ENCODE results near the gene TBC1D1.
A peak's percentile ranks its signal among the peaks of the same experiment; 100 is the strongest.

The TBC1D1 gene

GRCh38 chr4:38067499-38067898 is 176.6 kb downstream of the TBC1D1 start:
- WGBS, 2 experiments (ENCODE audit: insufficient coverage in 2 of 2), result 89 to 91% methylated on average over 6 to 7 of the region's 7 CpGs
- Histone ChIP-seq H3K4me1 (ENCODE audit: control insufficient read depth, insufficient read depth, low read length, poor library complexity, severe bottlenecking) (peaks cover 11% of the 10 kb centered on the region), H3K4me3 (ENCODE audit: extremely low read depth, insufficient read depth, low read length, poor library complexity, severe bottlenecking) (no peak overlapping the region), H3K27ac (ENCODE audit: low read depth, low read length, severe bottlenecking) (no peak overlapping the region), H3K9me3 (ENCODE audit: control insufficient read depth, low read length) (no peaks in the 10 kb centered on the region), H3K36me3 (ENCODE audit: control insufficient read depth, insufficient read depth, low read length) (peaks cover 20% of the 10 kb centered on the region)

GRCh38 chr4:38068107-38068506 is 177.2 kb downstream of the TBC1D1 start:
- no peak overlapping the region for H3K27ac ChIP-seq (ENCODE audit: low read depth, low read length, severe bottlenecking)
- H3K36me3 ChIP-seq (ENCODE audit: control insufficient read depth, insufficient read depth, low read length), result peaks cover 23% of the 10 kb centered on the region
- peaks cover 11% of the 10 kb centered on the region for H3K4me1 ChIP-seq (ENCODE audit: control insufficient read depth, insufficient read depth, low read length, poor library complexity, severe bottlenecking)
- H3K9me3 ChIP-seq (ENCODE audit: control insufficient read depth, low read length), result no peaks in the 10 kb centered on the region
- no peak overlapping the region for H3K4me3 ChIP-seq (ENCODE audit: extremely low read depth, insufficient read depth, low read length, poor library complexity, severe bottlenecking)
- 93 to 96% methylated on average over 5 to 7 of the region's 7 CpGs for WGBS, 2 experiments (ENCODE audit: insufficient coverage in 2 of 2)

- H3K4me1 ChIP-seq (ENCODE audit: control insufficient read depth, insufficient read depth, low read length, poor library complexity, severe bottlenecking), result peaks cover 11% of the 10 kb centered on the region
- peaks cover 30% of the 10 kb centered on the region for H3K36me3 ChIP-seq (ENCODE audit: control insufficient read depth, insufficient read depth, low read length)
- peak overlapping the region; percentile 55 for H3K27ac ChIP-seq (ENCODE audit: low read depth, low read length, severe bottlenecking)
- WGBS, 2 experiments (ENCODE audit: insufficient coverage in 2 of 2), result 57 to 61% methylated on average over 4 to 5 of the region's 6 CpGs
- H3K4me3 ChIP-seq (ENCODE audit: extremely low read depth, insufficient read depth, low read length, poor library complexity, severe bottlenecking), result no peak overlapping the region
- H3K9me3 ChIP-seq (ENCODE audit: control insufficient read depth, low read length), result no peaks in the 10 kb centered on the region
Measured at GRCh38 chr4:38069271-38069760, 178.4 kb downstream of the TBC1D1 start.

GRCh38 chr4:38071801-38072431 is 181.0 kb downstream of the TBC1D1 start:
- H3K4me3 ChIP-seq (ENCODE audit: extremely low read depth, insufficient read depth, low read length, poor library complexity, severe bottlenecking), result no peak overlapping the region
- no peak overlapping the region for H3K27ac ChIP-seq (ENCODE audit: low read depth, low read length, severe bottlenecking)

GRCh38 chr4:38072578-38072977 is 181.7 kb downstream of the TBC1D1 start:
- Histone ChIP-seq H3K27ac (ENCODE audit: low read depth, low read length, severe bottlenecking) (no peak overlapping the region), H3K4me1 (ENCODE audit: control insufficient read depth, insufficient read depth, low read length, poor library complexity, severe bottlenecking) (peaks cover 11% of the 10 kb centered on the region), H3K36me3 (ENCODE audit: control insufficient read depth, insufficient read depth, low read length) (peaks cover 29% of the 10 kb centered on the region), H3K9me3 (ENCODE audit: control insufficient read depth, low read length) (no peaks in the 10 kb centered on the region), H3K4me3 (ENCODE audit: extremely low read depth, insufficient read depth, low read length, poor library complexity, severe bottlenecking) (no peak overlapping the region)
- WGBS, 2 experiments (ENCODE audit: insufficient coverage in 2 of 2), result no CpG with 5 or more reads among the region's 3 CpGs

More at GRCh38 chr4:38071801-38072431, 181.0 kb downstream of the TBC1D1 start:
- peaks cover 32% of the 10 kb centered on the region for H3K36me3 ChIP-seq (ENCODE audit: control insufficient read depth, insufficient read depth, low read length)
- H3K4me1 ChIP-seq (ENCODE audit: control insufficient read depth, insufficient read depth, low read length, poor library complexity, severe bottlenecking), result peaks cover 11% of the 10 kb centered on the region
- WGBS, 2 experiments (ENCODE audit: insufficient coverage in 2 of 2), result 86 to 94% methylated on average over 1 to 2 of the region's 7 CpGs
- no peaks in the 10 kb centered on the region for H3K9me3 ChIP-seq (ENCODE audit: control insufficient read depth, low read length)

GRCh38 chr4:38073596-38074234 is 182.8 kb downstream of the TBC1D1 start:
- Histone ChIP-seq H3K9me3 (ENCODE audit: control insufficient read depth, low read length) (no peaks in the 10 kb centered on the region), H3K4me1 (ENCODE audit: control insufficient read depth, insufficient read depth, low read length, poor library complexity, severe bottlenecking) (peaks cover 9% of the 10 kb centered on the region), H3K27ac (ENCODE audit: low read depth, low read length, severe bottlenecking) (no peak overlapping the region), H3K36me3 (ENCODE audit: control insufficient read depth, insufficient read depth, low read length) (peaks cover 38% of the 10 kb centered on the region), H3K4me3 (ENCODE audit: extremely low read depth, insufficient read depth, low read length, poor library complexity, severe bottlenecking) (no peak overlapping the region)
- 96% methylated on average over 3 of the region's 4 CpGs; no CpG with 5 or more reads in 1 of the 2 experiments for WGBS, 2 experiments (ENCODE audit: insufficient coverage in 2 of 2)

GRCh38 chr4:38075370-38076152 is 184.7 kb downstream of the TBC1D1 start:
- WGBS, 2 experiments (ENCODE audit: insufficient coverage in 2 of 2), result 86 to 91% methylated on average over 3 of the region's 6 CpGs
- Histone ChIP-seq H3K27ac (ENCODE audit: low read depth, low read length, severe bottlenecking) (no peak overlapping the region), H3K36me3 (ENCODE audit: control insufficient read depth, insufficient read depth, low read length) (peaks cover 37% of the 10 kb centered on the region)

GRCh38 chr4:38076153-38076669 is 185.3 kb downstream of the TBC1D1 start:
- Histone ChIP-seq H3K4me1 (ENCODE audit: control insufficient read depth, insufficient read depth, low read length, poor library complexity, severe bottlenecking) (peaks cover 7% of the 10 kb centered on the region), H3K4me3 (ENCODE audit: extremely low read depth, insufficient read depth, low read length, poor library complexity, severe bottlenecking) (no peak overlapping the region), H3K27ac (ENCODE audit: low read depth, low read length, severe bottlenecking) (no peak overlapping the region), H3K36me3 (ENCODE audit: control insufficient read depth, insufficient read depth, low read length) (peaks cover 37% of the 10 kb centered on the region), H3K9me3 (ENCODE audit: control insufficient read depth, low read length) (no peaks in the 10 kb centered on the region)
- WGBS, 2 experiments (ENCODE audit: insufficient coverage in 2 of 2), result 91 to 92% methylated on average over 4 of the region's 6 CpGs

More at GRCh38 chr4:38075370-38076152, 184.7 kb downstream of the TBC1D1 start:
- peaks cover 7% of the 10 kb centered on the region for H3K4me1 ChIP-seq (ENCODE audit: control insufficient read depth, insufficient read depth, low read length, poor library complexity, severe bottlenecking)
- H3K4me3 ChIP-seq (ENCODE audit: extremely low read depth, insufficient read depth, low read length, poor library complexity, severe bottlenecking), result no peak overlapping the region
- no peaks in the 10 kb centered on the region for H3K9me3 ChIP-seq (ENCODE audit: control insufficient read depth, low read length)

- Histone ChIP-seq H3K4me1 (ENCODE audit: control insufficient read depth, insufficient read depth, low read length, poor library complexity, severe bottlenecking) (peaks cover 22% of the 10 kb centered on the region), H3K27ac (ENCODE audit: low read depth, low read length, severe bottlenecking) (no peak overlapping the region), H3K36me3 (ENCODE audit: control insufficient read depth, insufficient read depth, low read length) (peaks cover 32% of the 10 kb centered on the region), H3K9me3 (ENCODE audit: control insufficient read depth, low read length) (no peaks in the 10 kb centered on the region), H3K4me3 (ENCODE audit: extremely low read depth, insufficient read depth, low read length, poor library complexity, severe bottlenecking) (no peak overlapping the region)
- WGBS, 2 experiments (ENCODE audit: insufficient coverage in 2 of 2), result 86 to 88% methylated on average over 10 to 11 of the region's 12 CpGs
Measured at GRCh38 chr4:38077791-38078489, 187.1 kb downstream of the TBC1D1 start.
